CD4-positive, CD25-positive, alpha-beta regulatory T cell (primary cell): ENCODE data around the gene VCAN. TPM values are rescaled to one million over a fixed set of nuclear protein-coding genes. Genes with fewer than 3 reads are reported as not detected.

ENCODE experiments used
- ATAC-seq, 2 donors: fragments of 150-1000 bp; cut with Tn5 transposase; one replicate each; pipeline ENCODE4 v1.10.0; 2021; ENCODE audit warnings: low read depth in 2 of 2, moderate number of reproducible peaks in 2 of 2, moderate library complexity in 1 of 2
- DNase-seq, 3 donors: peaks; one replicate each; pipeline versions ENCODE4 v3.0.0 to v3.0.0-alpha.2; 2012 to 2022; ENCODE audit warnings: mixed read lengths in 1 of 3
- H3K27ac ChIP-seq: one replicate; pipeline ENCODE4 v1.7.0; 2013; ENCODE audit warnings: mild to moderate bottlenecking, low read length; ENCODE audit not compliant: insufficient read depth, poor library complexity, severe bottlenecking
- H3K27me3 ChIP-seq: one replicate; pipeline ENCODE4 v1.7.0; 2013; ENCODE audit warnings: low read length; ENCODE audit not compliant: control insufficient read depth, insufficient read depth
- H3K36me3 ChIP-seq: one replicate; pipeline ENCODE4 v1.7.0; 2013; ENCODE audit warnings: mild to moderate bottlenecking, low read length, moderate library complexity; ENCODE audit not compliant: control insufficient read depth, insufficient read depth
- H3K4me1 ChIP-seq: 2 replicates; pipeline ENCODE4 v1.7.0; 2013; ENCODE audit warnings: mild to moderate bottlenecking, low read length; ENCODE audit not compliant: insufficient read depth, control insufficient read depth, poor library complexity, severe bottlenecking
- H3K4me3 ChIP-seq: one replicate; pipeline ENCODE4 v1.7.0; 2013; ENCODE audit warnings: low read depth, mild to moderate bottlenecking, low read length, moderate library complexity
- H3K9me3 ChIP-seq, 2 experiments: 1 replicate in 1 of 2; 2 replicates in 1 of 2; pipeline ENCODE4 v1.7.0; 2013; ENCODE audit warnings: low read length in 2 of 2, mild to moderate bottlenecking in 1 of 2, moderate library complexity in 1 of 2; ENCODE audit not compliant: control insufficient read depth in 2 of 2
- H3K27ac Mint-ChIP-seq, 3 donors: one replicate each; pipeline ENCODE4 v1.8.0; 2020 to 2022; ENCODE audit warnings: mild to moderate bottlenecking in 3 of 3, mixed read lengths in 3 of 3, moderate library complexity in 2 of 3
- H3K27me3 Mint-ChIP-seq: one replicate; pipeline ENCODE4 v1.8.0; 2022; ENCODE audit warnings: mild to moderate bottlenecking, mixed read lengths
- H3K36me3 Mint-ChIP-seq: one replicate; pipeline ENCODE4 v1.8.0; 2020; ENCODE audit warnings: mixed read lengths
- H3K4me1 Mint-ChIP-seq, 4 donors: one replicate each; pipeline ENCODE4 v1.8.0; 2020 to 2022; ENCODE audit warnings: mixed read lengths in 4 of 4, mild to moderate bottlenecking in 1 of 4
- H3K4me3 Mint-ChIP-seq, 4 donors: one replicate each; pipeline ENCODE4 v1.8.0; 2020 to 2022; ENCODE audit warnings: mild to moderate bottlenecking in 4 of 4, mixed read lengths in 4 of 4, moderate library complexity in 3 of 4
- H3K9me3 Mint-ChIP-seq, 7 donors: one replicate each; pipeline ENCODE4 v1.8.0; 2020 to 2022; ENCODE audit warnings: mixed read lengths in 7 of 7, mild to moderate bottlenecking in 3 of 7, moderate library complexity in 2 of 7
- polyA plus RNA-seq, 4 donors: library from polyadenylated mRNA; unstranded; fragments of 300-500 nt; fragmentation: Illumina TruSeq; gene quantifications; one replicate each; pipeline ENCODE4 v1.2.3, GENCODE V29; 2021
- total RNA-seq: library from RNA; stranded (reverse); gene quantifications from one replicate; pipeline ENCODE4 v1.2.3, GENCODE V29; 2022

VCAN gene
- total and polyA plus RNA-seq, 5 donors from 2014 or later, result 0.20 to 0.85 (median 0.40) TPM; not detected in 2

DNA sequence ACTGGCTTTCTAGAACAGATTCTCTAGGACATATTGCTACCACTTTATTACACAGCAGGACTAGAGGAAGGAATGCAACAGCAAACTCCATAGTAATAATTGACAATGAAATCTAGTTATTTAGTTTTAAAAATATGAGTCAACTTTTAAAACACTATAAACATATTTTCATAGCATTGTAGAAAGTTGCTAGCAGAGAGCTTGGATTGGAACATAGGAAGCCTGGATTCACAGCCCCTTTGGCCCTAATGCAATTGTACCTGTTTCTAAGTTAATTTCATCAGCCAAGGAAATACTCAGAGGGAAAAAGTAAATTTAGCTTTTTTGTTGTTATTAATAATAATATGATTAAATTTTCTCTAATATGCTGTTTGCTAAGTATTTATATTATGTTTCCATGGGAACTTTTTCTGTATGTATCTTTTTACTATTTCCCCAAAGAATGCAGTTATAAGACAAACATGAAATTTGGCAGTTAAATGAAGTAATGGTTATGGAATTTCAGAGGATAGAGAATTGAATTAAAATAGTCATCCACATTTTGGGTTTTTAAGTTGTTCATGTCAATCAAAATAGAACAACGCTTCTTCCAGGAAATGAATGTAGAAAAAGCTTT lies 45.6 kb downstream of the VCAN start:
- no peaks in the 10 kb centered on the region for H3K27me3 ChIP-seq
- no peak overlapping the region for H3K4me3 Mint-ChIP-seq
- ATAC-seq, result no peak
- no peak overlapping the region for H3K4me3 ChIP-seq
- no peak for DNase-seq
- H3K27ac Mint-ChIP-seq, result no peak overlapping the region
- no peaks in the 10 kb centered on the region for H3K4me1 Mint-ChIP-seq
- H3K9me3 Mint-ChIP-seq, result no peaks in the 10 kb centered on the region
- no peaks in the 10 kb centered on the region for H3K36me3 ChIP-seq
- H3K27ac ChIP-seq, result no peak overlapping the region
- H3K4me1 ChIP-seq, result no peaks in the 10 kb centered on the region
- H3K27me3 Mint-ChIP-seq, result no peaks in the 10 kb centered on the region
- no peaks in the 10 kb centered on the region for H3K9me3 ChIP-seq
- no peaks in the 10 kb centered on the region for H3K36me3 Mint-ChIP-seq

DNA sequence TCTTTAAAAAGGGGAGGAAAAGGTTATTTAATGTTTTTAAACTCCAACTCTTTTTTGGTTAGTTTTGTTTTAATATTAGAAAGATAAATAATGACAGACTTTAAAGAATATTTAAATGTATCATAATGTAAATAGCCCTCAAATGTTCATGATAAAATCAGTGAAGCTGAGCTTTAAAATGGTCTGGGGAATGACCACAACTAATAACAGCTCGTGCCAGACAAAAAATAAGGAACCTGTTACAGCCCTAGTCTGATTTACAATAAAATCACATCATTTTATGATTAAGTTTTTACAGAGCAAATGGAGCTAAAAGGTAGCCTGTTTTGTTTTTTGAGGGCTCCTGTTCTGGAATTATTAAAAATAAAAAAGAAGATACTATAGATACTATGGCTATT lies 46.1 kb downstream of the VCAN start:
- Mint-ChIP-seq H3K4me3 (no peak overlapping the region), H3K9me3 (no peaks in the 10 kb centered on the region), H3K36me3 (no peaks in the 10 kb centered on the region), H3K4me1 (no peaks in the 10 kb centered on the region), H3K27me3 (no peaks in the 10 kb centered on the region), H3K27ac (no peak overlapping the region)
- DNase-seq, result no peak
- Histone ChIP-seq H3K9me3 (no peaks in the 10 kb centered on the region), H3K27me3 (no peaks in the 10 kb centered on the region), H3K4me3 (no peak overlapping the region), H3K36me3 (no peaks in the 10 kb centered on the region), H3K4me1 (no peaks in the 10 kb centered on the region), H3K27ac (no peak overlapping the region)
- ATAC-seq, result no peak

- H3K4me3 Mint-ChIP-seq, result no peak overlapping the region
- Histone ChIP-seq H3K27ac (no peak overlapping the region), H3K36me3 (no peaks in the 10 kb centered on the region), H3K4me1 (no peaks in the 10 kb centered on the region), H3K4me3 (no peak overlapping the region), H3K9me3 (no peaks in the 10 kb centered on the region), H3K27me3 (no peaks in the 10 kb centered on the region)
- H3K4me1 Mint-ChIP-seq, result no peaks in the 10 kb centered on the region
- DNase-seq (no peak), ATAC-seq (no peak)
- no peaks in the 10 kb centered on the region for H3K36me3 Mint-ChIP-seq
- no peaks in the 10 kb centered on the region for H3K9me3 Mint-ChIP-seq
- no peaks in the 10 kb centered on the region for H3K27me3 Mint-ChIP-seq
- H3K27ac Mint-ChIP-seq, result no peak overlapping the region
Measured at GRCh38 chr5:83518319-83519061, 46.9 kb downstream of the VCAN start.

DNA sequence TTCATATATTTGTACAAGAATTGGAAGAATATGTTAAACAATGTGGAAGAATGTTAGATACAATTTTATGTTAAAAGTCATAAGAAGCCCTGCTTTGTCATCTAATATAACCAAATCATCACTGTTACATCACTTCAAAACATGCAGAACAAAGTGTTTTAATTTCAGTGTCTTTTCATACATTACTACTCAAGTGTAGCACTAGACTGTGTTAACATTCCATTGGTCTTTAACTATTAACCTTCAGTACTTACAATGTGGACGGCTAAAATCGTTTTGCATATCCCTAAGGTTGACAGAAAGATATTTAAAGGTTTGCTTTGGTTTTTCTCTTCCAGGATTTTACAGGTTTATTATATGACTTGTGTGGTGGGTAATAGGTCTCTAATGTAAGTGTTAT lies 50.9 kb downstream of the VCAN start:
- Histone ChIP-seq H3K27me3 (no peaks in the 10 kb centered on the region), H3K9me3 (no peaks in the 10 kb centered on the region), H3K27ac (no peak overlapping the region), H3K36me3 (no peaks in the 10 kb centered on the region), H3K4me3 (no peak overlapping the region), H3K4me1 (no peaks in the 10 kb centered on the region)
- no peak for DNase-seq
- H3K36me3 Mint-ChIP-seq, result no peaks in the 10 kb centered on the region
- H3K4me1 Mint-ChIP-seq, result no peaks in the 10 kb centered on the region
- no peak overlapping the region for H3K4me3 Mint-ChIP-seq
- no peak for ATAC-seq
- no peaks in the 10 kb centered on the region for H3K27me3 Mint-ChIP-seq
- H3K9me3 Mint-ChIP-seq, result no peaks in the 10 kb centered on the region
- H3K27ac Mint-ChIP-seq, result no peak overlapping the region

- DNase-seq, result no peak
- Mint-ChIP-seq H3K36me3 (no peaks in the 10 kb centered on the region), H3K4me1 (no peaks in the 10 kb centered on the region), H3K27me3 (no peaks in the 10 kb centered on the region), H3K9me3 (no peaks in the 10 kb centered on the region), H3K27ac (no peak overlapping the region), H3K4me3 (no peak overlapping the region)
- H3K36me3 ChIP-seq, result no peaks in the 10 kb centered on the region
- no peak overlapping the region for H3K27ac ChIP-seq
- no peaks in the 10 kb centered on the region for H3K4me1 ChIP-seq
- H3K27me3 ChIP-seq, result no peaks in the 10 kb centered on the region
- ATAC-seq, result no peak
- H3K4me3 ChIP-seq, result no peak overlapping the region
- H3K9me3 ChIP-seq, result no peaks in the 10 kb centered on the region
Measured at GRCh38 chr5:83523929-83524328, 52.4 kb downstream of the VCAN start.

DNA sequence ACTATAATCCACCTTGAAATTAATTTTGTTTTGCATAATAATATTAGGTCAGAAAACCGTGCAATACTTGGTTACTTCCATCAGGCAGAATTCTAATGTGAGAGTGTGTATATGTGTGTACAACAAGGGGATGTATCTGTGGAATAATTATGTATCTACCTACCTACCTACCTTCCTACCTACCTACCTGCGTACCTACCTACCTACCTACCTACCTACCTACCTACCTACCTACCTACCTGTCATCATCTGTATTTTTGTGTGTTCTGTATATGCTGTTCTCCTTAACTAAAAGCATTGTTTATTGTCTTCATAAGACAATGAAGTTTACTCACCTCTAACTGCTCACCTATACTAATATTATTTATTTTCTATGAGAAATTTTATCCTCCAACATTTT lies 52.8 kb downstream of the VCAN start:
- Histone ChIP-seq H3K36me3 (no peaks in the 10 kb centered on the region), H3K27me3 (no peaks in the 10 kb centered on the region), H3K9me3 (no peaks in the 10 kb centered on the region), H3K4me1 (no peaks in the 10 kb centered on the region), H3K27ac (no peak overlapping the region), H3K4me3 (no peak overlapping the region)
- DNase-seq (no peak), ATAC-seq (no peak)
- Mint-ChIP-seq H3K4me1 (no peaks in the 10 kb centered on the region), H3K9me3 (no peaks in the 10 kb centered on the region), H3K4me3 (no peak overlapping the region), H3K27ac (no peak overlapping the region), H3K27me3 (no peaks in the 10 kb centered on the region), H3K36me3 (no peaks in the 10 kb centered on the region)

GRCh38 chr5:83524991-83525390 lies 53.4 kb downstream of the VCAN start:
- no peaks in the 10 kb centered on the region for H3K4me1 Mint-ChIP-seq
- Histone ChIP-seq H3K9me3 (no peaks in the 10 kb centered on the region), H3K36me3 (no peaks in the 10 kb centered on the region), H3K4me1 (no peaks in the 10 kb centered on the region), H3K27ac (no peak overlapping the region), H3K4me3 (no peak overlapping the region), H3K27me3 (no peaks in the 10 kb centered on the region)
- H3K4me3 Mint-ChIP-seq, result no peak overlapping the region
- peaks cover under 1% of the 10 kb centered on the region for H3K27me3 Mint-ChIP-seq
- no peaks in the 10 kb centered on the region for H3K36me3 Mint-ChIP-seq
- no peak for DNase-seq
- ATAC-seq, result no peak
- no peak overlapping the region for H3K27ac Mint-ChIP-seq
- H3K9me3 Mint-ChIP-seq, result no peaks in the 10 kb centered on the region

GRCh38 chr5:83526289-83526688 lies 54.7 kb downstream of the VCAN start:
- no peaks in the 10 kb centered on the region for H3K27me3 ChIP-seq
- peaks cover 0 to 1% (median 0%) of the 10 kb centered on the region in 7 donors for H3K9me3 Mint-ChIP-seq
- H3K4me1 Mint-ChIP-seq, result no peaks in the 10 kb centered on the region
- H3K36me3 Mint-ChIP-seq, result no peaks in the 10 kb centered on the region
- H3K4me3 Mint-ChIP-seq, result no peak overlapping the region
- no peak for DNase-seq
- no peaks in the 10 kb centered on the region for H3K36me3 ChIP-seq
- H3K4me1 ChIP-seq, result no peaks in the 10 kb centered on the region
- H3K27ac ChIP-seq, result no peak overlapping the region
- H3K9me3 ChIP-seq, result no peaks in the 10 kb centered on the region
- H3K27me3 Mint-ChIP-seq, result peaks cover 5% of the 10 kb centered on the region
- no peak overlapping the region for H3K27ac Mint-ChIP-seq
- no peak overlapping the region for H3K4me3 ChIP-seq
- no peak for ATAC-seq
